Stimulated activated naive CD8-positive, alpha-beta T cell treated with anti-CD3 and anti-CD28 coated beads, Interleukin-15, Interleukin-2, amounts not matched to agents 100 ng/mL and 50 ng/mL, for 24 hours (primary cell): Measurements from ENCODE around the gene DCC.

Experiments
- H3K27ac Mint-ChIP-seq: one replicate; pipeline ENCODE4 v1.8.0; 2021; ENCODE audit warnings: mild to moderate bottlenecking, mixed read lengths
- H3K27me3 Mint-ChIP-seq: one replicate; pipeline ENCODE4 v1.8.0; 2021; ENCODE audit warnings: mixed read lengths
- H3K36me3 Mint-ChIP-seq: one replicate; pipeline ENCODE4 v1.8.0; 2021; ENCODE audit warnings: low read depth, mixed read lengths
- H3K4me1 Mint-ChIP-seq: one replicate; pipeline ENCODE4 v1.8.0; 2021; ENCODE audit warnings: low read depth, mixed read lengths
- H3K4me3 Mint-ChIP-seq: one replicate; pipeline ENCODE4 v1.8.0; 2021; ENCODE audit warnings: mild to moderate bottlenecking, mixed read lengths
- H3K9me3 Mint-ChIP-seq: one replicate; pipeline ENCODE4 v1.8.0; 2021; ENCODE audit warnings: mixed read lengths

The DCC gene

GRCh38 chr18:52377094-52377493, 37.1 kb downstream of the DCC start:
- Mint-ChIP-seq H3K27me3 (no peaks in the 10 kb centered on the region), H3K4me1 (no peaks in the 10 kb centered on the region), H3K9me3 (no peaks in the 10 kb centered on the region), H3K36me3 (no peaks in the 10 kb centered on the region), H3K4me3 (no peak overlapping the region), H3K27ac (no peak overlapping the region)

GRCh38 chr18:52386306-52386705, 46.3 kb downstream of the DCC start:
- Mint-ChIP-seq H3K36me3 (no peaks in the 10 kb centered on the region), H3K9me3 (no peaks in the 10 kb centered on the region), H3K27me3 (no peaks in the 10 kb centered on the region), H3K4me1 (no peaks in the 10 kb centered on the region), H3K27ac (no peak overlapping the region), H3K4me3 (no peak overlapping the region)

- Mint-ChIP-seq H3K9me3 (peaks cover under 1% of the 10 kb centered on the region), H3K4me1 (no peaks in the 10 kb centered on the region), H3K36me3 (no peaks in the 10 kb centered on the region), H3K27ac (no peak overlapping the region), H3K27me3 (no peaks in the 10 kb centered on the region), H3K4me3 (no peak overlapping the region)
Measured at GRCh38 chr18:52387175-52387574, 47.2 kb downstream of the DCC start.

- Mint-ChIP-seq H3K9me3 (peaks cover 4% of the 10 kb centered on the region), H3K36me3 (no peaks in the 10 kb centered on the region), H3K4me3 (no peak overlapping the region), H3K27ac (no peak overlapping the region), H3K4me1 (no peaks in the 10 kb centered on the region), H3K27me3 (no peaks in the 10 kb centered on the region)
Measured at GRCh38 chr18:52391810-52392559, 52.0 kb downstream of the DCC start.

GRCh38 chr18:52394602-52395001, 54.6 kb downstream of the DCC start:
- no peak overlapping the region for H3K27ac Mint-ChIP-seq
- H3K36me3 Mint-ChIP-seq = no peaks in the 10 kb centered on the region
- no peak overlapping the region for H3K4me3 Mint-ChIP-seq
- no peaks in the 10 kb centered on the region for H3K4me1 Mint-ChIP-seq
- no peaks in the 10 kb centered on the region for H3K27me3 Mint-ChIP-seq
- H3K9me3 Mint-ChIP-seq = peaks cover 4% of the 10 kb centered on the region

- H3K27ac Mint-ChIP-seq = no peak overlapping the region
- H3K9me3 Mint-ChIP-seq = peaks cover 4% of the 10 kb centered on the region
- H3K27me3 Mint-ChIP-seq = no peaks in the 10 kb centered on the region
- no peaks in the 10 kb centered on the region for H3K4me1 Mint-ChIP-seq
- H3K4me3 Mint-ChIP-seq = no peak overlapping the region
- no peaks in the 10 kb centered on the region for H3K36me3 Mint-ChIP-seq
Measured at GRCh38 chr18:52395146-52395852, 55.3 kb downstream of the DCC start.

GRCh38 chr18:52401236-52401635, 61.2 kb downstream of the DCC start:
- Mint-ChIP-seq H3K27ac (no peak overlapping the region), H3K4me1 (no peaks in the 10 kb centered on the region), H3K36me3 (no peaks in the 10 kb centered on the region), H3K9me3 (peaks cover 6% of the 10 kb centered on the region), H3K4me3 (no peak overlapping the region), H3K27me3 (no peaks in the 10 kb centered on the region)

GRCh38 chr18:52402814-52403213, 62.8 kb downstream of the DCC start:
- Mint-ChIP-seq H3K27ac (no peak overlapping the region), H3K4me3 (no peak overlapping the region), H3K9me3 (peaks cover 10% of the 10 kb centered on the region), H3K4me1 (no peaks in the 10 kb centered on the region), H3K27me3 (no peaks in the 10 kb centered on the region), H3K36me3 (no peaks in the 10 kb centered on the region)

- Mint-ChIP-seq H3K4me1 (no peaks in the 10 kb centered on the region), H3K27ac (no peak overlapping the region), H3K36me3 (no peaks in the 10 kb centered on the region), H3K27me3 (no peaks in the 10 kb centered on the region), H3K4me3 (no peak overlapping the region), H3K9me3 (peaks cover 10% of the 10 kb centered on the region)
Measured at GRCh38 chr18:52403291-52404021, 63.5 kb downstream of the DCC start.

GRCh38 chr18:52408800-52409302, 68.9 kb downstream of the DCC start:
- Mint-ChIP-seq H3K36me3 (no peaks in the 10 kb centered on the region), H3K4me1 (no peaks in the 10 kb centered on the region), H3K27me3 (no peaks in the 10 kb centered on the region), H3K27ac (no peak overlapping the region), H3K9me3 (peaks cover 12% of the 10 kb centered on the region), H3K4me3 (no peak overlapping the region)

GRCh38 chr18:52409727-52410126, 69.7 kb downstream of the DCC start:
- no peak overlapping the region for H3K4me3 Mint-ChIP-seq

GRCh38 chr18:52415131-52415530, 75.1 kb downstream of the DCC start:
- no peak overlapping the region for H3K27ac Mint-ChIP-seq
- no peaks in the 10 kb centered on the region for H3K36me3 Mint-ChIP-seq
- no peaks in the 10 kb centered on the region for H3K27me3 Mint-ChIP-seq
- H3K9me3 Mint-ChIP-seq = peaks cover 10% of the 10 kb centered on the region
- H3K4me3 Mint-ChIP-seq = no peak overlapping the region
- no peaks in the 10 kb centered on the region for H3K4me1 Mint-ChIP-seq

More at GRCh38 chr18:52409727-52410126, 69.7 kb downstream of the DCC start:
- Mint-ChIP-seq H3K9me3 (peaks cover 12% of the 10 kb centered on the region), H3K27me3 (no peaks in the 10 kb centered on the region), H3K36me3 (no peaks in the 10 kb centered on the region), H3K4me1 (no peaks in the 10 kb centered on the region), H3K27ac (no peak overlapping the region)

- Mint-ChIP-seq H3K27ac (no peak overlapping the region), H3K4me1 (no peaks in the 10 kb centered on the region), H3K4me3 (no peak overlapping the region), H3K9me3 (no peaks in the 10 kb centered on the region), H3K36me3 (no peaks in the 10 kb centered on the region), H3K27me3 (no peaks in the 10 kb centered on the region)
Measured at GRCh38 chr18:52422985-52423601, 83.1 kb downstream of the DCC start.

GRCh38 chr18:52426041-52426440, 86.0 kb downstream of the DCC start:
- Mint-ChIP-seq H3K27ac (no peak overlapping the region), H3K36me3 (no peaks in the 10 kb centered on the region), H3K9me3 (no peaks in the 10 kb centered on the region), H3K4me3 (no peak overlapping the region), H3K27me3 (no peaks in the 10 kb centered on the region), H3K4me1 (no peaks in the 10 kb centered on the region)

- Mint-ChIP-seq H3K27me3 (no peaks in the 10 kb centered on the region), H3K36me3 (no peaks in the 10 kb centered on the region), H3K4me1 (no peaks in the 10 kb centered on the region), H3K9me3 (no peaks in the 10 kb centered on the region), H3K4me3 (no peak overlapping the region), H3K27ac (no peak overlapping the region)
Measured at GRCh38 chr18:52426462-52426861, 86.5 kb downstream of the DCC start.
